ENCODE results near the gene TMX2.
"Not testable (repeated sequence)": the region's sequence is repeated elsewhere in the genome, so short reads cannot be mapped to it uniquely, and the experiment has no call there.

TMX2 gene, protein sequence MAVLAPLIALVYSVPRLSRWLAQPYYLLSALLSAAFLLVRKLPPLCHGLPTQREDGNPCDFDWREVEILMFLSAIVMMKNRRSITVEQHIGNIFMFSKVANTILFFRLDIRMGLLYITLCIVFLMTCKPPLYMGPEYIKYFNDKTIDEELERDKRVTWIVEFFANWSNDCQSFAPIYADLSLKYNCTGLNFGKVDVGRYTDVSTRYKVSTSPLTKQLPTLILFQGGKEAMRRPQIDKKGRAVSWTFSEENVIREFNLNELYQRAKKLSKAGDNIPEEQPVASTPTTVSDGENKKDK

DNA sequence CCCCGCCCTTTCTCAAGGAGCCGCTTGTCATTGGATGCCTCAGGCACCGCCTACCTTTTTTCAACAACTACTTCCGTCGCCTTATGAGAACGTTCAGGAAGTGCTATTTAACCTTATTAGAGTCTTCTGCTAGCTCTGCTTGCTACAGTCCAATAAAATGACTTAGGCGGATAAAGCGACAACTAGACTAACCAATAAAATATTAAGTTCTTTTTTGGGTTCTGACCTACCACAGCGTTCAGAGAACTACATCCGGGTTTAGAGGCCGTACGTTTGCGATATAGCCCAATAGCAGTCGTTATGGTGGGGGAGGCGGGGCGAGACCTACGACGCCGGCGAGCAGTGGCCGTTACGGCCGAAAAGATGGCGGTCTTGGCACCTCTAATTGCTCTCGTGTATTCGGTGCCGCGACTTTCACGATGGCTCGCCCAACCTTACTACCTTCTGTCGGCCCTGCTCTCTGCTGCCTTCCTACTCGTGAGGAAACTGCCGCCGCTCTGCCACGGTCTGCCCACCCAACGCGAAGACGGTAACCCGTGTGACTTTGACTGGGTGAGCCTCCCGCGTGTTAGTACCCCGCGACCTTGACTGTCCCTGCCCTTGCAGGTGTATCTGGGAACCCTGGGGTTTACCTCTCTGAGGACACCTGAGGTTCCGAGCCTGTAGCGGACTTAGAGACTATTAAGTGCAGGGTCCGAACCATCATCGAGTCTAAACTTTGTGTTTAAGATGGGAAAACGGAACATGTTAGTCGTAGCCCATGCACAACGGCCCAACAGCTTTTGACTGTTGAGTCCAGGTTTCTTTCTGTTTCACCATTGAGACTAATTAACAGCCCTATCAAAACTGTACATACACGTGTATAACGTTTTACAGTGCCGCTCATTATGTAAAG is at the start of gene TMX2:
TSS of gene TMX2 (plus strand) at position 338 of the 895 bp plus-strand sequence. CDS start at position 364, 26 bp downstream.
- DNase-seq (ENCODE audit: low spot score) = peak; percentile 97

DNA sequence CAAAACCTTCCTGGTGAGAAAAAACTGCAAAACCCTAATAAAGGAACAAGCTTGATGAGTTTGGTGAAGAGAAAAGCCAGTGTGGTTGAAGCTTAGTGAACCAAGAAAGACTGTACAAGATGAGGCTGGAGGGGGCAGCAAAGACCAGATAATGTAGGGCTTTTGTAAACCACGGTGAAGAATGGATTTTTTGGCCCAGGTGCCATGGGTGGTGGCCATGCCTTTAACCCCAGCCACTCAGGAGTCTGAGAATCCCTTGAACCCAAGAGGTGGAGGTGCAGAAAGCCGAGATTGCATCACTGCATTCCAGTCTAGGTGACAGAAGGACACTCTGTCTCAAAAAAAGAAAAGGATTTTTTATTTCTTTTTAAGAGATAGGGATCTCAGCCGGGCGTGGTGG is 49.5 kb upstream of the TMX2 start:
- DNase-seq (ENCODE audit: low spot score) = no peak

DNA sequence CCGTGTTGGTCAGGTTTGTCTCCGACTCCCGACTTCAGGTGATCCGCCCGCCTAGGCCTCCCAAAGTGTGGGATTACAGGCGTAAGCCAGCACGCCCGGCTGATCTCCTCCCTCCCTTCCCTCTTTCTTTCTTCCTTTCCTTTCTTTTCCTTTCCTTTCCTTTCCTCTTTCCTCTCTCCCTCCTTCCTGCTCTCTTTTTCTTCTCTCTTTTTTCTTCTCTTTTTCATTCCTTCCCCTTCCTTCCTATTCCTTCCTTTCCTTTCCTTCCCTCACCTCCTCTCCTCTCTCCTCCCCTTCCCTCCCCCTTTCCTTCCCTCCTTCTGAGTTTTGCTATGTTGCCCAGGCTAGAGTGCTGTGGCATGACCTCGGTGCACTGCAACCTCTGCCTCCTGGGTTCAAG is 48.4 kb upstream of the TMX2 start:
- no peak for DNase-seq (ENCODE audit: low spot score)

DNA sequence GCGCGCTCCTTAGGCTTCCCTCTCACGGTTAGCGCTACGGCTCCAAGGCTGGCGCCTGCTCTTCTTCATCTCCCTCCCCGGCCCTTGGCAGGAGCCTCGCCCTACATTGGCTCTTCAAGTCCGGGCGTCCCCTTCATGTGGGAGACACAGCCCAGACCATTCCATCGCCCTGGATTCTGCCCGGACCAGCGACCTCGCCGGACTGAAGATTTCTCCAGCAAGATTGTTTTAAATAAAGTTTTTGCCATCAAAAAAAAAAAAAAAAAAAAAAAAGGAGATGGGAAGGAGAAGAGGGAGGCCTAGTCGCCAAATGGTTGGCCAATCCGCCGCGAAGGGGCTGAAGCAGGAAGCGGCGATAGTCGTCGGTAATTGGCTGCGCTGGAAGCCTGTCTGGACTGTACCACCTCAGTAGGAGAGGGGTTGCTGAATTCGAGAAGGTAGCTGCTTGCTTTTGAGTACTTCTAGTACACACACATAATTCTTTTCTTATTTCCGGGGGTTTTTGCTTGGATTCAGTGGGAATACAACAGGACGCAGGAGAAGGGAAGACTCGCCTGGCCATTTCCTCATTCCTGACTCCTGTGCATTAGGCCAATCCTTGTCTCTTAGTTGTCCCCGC is 45.2 kb upstream of the TMX2 start:
- DNase-seq (ENCODE audit: low spot score) = peak; percentile 96

DNA sequence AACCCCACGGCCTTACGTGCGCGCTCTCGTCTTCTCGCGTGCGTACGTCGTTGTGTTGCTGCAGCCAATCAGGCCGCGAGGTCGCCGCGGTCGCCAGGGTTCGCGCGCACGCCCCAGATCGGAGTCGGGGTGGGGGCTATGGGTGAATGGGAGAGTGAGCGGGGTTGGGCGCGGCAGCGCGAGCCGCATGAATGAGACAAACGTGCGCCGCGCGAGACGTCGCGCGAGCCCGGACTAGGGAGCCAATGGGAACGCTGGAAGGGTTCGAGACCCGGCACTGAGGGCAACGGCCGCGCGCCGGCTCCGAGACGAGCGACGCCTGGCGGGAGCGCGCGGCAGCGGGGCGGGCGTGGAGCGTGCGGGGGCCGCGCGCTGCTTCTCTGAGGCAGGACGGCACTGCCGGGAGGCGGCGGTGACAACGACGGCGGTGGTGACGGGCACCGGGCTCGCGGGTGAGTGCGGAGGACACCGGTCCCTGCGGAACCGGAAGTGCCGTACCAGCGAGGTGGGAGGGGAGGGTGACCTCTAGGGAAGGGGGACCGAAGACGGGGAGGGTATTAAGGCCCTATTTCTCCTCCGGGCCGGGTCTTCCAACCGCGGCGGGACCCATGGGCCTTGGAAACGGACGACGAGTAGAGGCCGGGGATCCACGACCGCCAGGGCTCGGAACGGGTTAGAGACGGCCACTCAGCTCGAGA is 44.5 kb upstream of the TMX2 start, which contains the start of gene ZDHHC5:
TSS of gene ZDHHC5 (plus strand) at position 379 of the 698 bp plus-strand sequence. CDS start 4,977 bp downstream, outside the sequence.
- DNase-seq (ENCODE audit: low spot score) = peak; percentile 100

DNA sequence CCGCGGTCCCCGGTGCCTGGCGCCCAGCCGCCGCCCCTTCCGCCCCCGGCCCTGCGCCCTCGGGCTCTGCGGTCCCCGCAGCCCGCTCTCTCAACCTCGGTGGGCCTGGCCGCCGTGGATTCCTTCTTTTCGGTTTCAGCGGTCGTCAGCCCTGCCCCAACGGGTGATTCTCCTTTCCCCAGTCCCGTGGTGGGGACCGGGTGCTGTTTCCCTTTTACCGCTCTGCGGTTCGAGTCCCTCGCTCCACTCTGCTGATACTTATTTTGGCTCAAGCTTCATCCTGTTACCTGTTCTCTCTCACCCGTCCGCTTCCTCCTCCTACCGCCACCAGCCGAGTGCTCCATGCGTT is 44.0 kb upstream of the TMX2 start:
- peak; percentile 39 for DNase-seq (ENCODE audit: low spot score)

DNA sequence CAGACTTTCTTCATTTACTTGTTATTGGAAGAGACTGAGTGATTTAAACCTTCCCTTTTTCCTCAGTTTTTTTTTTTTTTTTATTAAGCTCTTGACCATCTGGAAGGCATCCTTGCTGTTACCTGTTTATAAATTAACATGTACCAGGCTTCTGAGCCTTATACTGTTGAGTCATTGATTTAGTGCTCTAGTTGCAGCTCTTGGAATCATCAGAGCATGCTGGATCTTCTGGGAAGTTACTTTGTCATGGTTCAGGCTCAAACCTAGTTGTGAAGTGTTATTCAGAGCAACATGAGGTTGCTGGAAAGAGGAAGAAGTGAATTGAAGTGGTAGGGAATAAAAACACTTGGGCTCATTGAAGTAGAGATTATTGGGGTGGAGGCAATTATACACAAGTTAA is 38.1 kb upstream of the TMX2 start:
- no peak for DNase-seq (ENCODE audit: low spot score)

DNA sequence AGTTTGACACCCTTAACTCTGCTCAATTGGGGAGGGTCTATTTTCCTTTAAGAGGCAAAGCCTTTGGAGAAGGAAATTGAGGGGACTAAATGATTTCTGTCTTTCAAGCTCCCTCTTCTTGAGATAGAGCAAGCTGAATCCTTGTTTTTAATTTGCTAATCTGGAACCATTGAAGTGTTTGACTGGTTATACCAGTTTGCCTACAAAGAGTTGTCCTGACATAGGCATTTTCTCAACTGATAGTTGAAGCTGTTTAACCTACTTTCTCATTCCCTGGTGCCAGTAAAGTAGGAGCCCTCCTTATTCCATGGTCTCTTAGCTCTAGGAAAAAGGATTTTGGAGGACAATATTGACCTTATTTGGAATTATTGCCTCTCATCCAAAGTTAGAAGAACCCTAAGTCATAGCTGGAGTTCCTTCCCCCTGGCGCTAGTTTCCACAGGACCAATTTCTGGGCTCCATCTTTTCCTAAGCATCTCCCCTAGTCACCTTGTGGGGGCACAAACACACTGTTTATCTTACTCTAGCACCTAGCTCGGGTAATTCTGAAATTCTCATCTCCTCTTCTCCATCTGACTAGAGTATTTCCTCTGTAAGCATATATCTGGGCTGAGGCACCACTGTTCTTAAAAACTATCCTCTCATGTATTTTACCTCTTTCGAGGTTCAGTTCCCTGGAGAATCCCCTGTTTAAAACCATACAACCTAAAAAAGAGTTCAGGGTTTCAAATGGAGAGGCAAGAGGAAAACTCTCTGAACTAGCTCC is 37.0 kb upstream of the TMX2 start:
- DNase-seq (ENCODE audit: low spot score) = no peak

DNA sequence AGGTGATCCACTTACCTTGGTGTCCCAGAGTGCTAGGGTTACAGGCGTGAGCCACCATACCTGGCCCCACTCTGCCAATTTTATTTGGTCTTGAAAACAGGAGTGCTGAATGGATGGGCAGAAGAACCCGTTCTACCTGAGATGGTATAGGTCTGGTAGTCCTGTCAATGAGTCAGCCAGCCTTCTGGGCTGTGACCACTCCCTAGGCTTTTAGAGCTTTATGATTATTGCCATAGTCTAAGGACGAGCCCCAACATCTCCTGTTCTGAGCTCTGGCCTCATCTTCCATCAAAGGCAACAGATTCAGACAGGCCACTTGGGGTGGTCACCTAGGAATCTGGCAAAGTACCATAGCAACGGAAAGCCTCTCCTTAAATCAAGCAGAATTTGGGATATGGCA is 33.0 kb upstream of the TMX2 start:
- no peak for DNase-seq (ENCODE audit: low spot score)

DNA sequence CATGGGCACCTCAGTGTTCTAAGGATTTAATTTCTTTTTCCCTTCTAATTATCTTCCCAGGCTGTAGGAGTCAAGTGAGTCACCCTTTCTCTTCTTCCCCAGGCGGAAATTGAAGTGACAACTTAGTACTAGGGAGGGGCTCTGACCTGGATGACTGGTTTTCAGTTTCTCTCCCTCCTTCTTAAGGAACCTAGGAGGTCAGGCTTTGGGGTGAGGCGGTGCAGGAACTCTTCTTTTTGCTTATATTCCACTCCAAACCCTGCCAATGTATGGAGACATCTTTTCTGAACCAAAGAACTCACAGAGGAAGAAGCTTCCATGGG is 31.9 kb upstream of the TMX2 start:
- no peak for DNase-seq (ENCODE audit: low spot score)

DNA sequence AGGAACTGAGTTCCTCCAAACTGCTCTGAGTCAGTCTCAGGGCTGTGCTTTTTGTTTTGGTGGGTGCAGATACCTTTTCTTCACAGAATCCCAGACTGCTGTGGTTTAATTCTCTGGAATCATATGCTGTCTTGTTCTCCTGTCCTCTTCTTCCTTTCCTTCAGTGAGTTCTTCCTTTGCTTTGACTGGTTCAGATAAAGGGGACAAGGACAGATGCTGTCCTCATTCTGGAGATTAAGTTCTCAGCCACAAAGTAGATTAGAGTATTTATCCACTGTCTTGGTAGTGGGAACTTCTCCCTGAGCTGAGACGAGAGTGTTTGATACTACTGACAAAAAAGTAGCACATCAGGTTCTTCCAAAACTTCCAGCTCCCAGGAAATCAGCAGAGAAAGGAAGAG is 31.2 kb upstream of the TMX2 start:
- no peak for DNase-seq (ENCODE audit: low spot score)

DNA sequence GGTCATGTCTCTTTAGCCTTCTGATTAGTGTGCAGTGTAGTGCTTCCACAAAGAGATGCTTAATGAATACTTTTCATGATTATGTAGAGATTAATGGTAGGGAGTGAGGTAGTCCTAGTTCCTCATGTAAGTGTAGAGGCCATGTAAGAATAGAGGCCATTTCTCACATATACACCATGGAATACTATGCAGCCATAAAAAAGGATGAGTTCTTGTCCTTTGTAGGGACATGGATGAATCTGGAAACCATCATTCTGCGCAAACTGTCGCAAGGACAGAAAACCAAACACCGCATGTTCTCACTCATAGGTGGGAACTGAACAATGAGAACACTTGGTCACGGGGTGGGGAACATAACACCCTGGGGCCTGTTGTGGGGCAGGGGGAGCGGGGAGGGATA is 21.9 kb upstream of the TMX2 start:
- DNase-seq (ENCODE audit: low spot score) = not testable (repeated sequence)

DNA sequence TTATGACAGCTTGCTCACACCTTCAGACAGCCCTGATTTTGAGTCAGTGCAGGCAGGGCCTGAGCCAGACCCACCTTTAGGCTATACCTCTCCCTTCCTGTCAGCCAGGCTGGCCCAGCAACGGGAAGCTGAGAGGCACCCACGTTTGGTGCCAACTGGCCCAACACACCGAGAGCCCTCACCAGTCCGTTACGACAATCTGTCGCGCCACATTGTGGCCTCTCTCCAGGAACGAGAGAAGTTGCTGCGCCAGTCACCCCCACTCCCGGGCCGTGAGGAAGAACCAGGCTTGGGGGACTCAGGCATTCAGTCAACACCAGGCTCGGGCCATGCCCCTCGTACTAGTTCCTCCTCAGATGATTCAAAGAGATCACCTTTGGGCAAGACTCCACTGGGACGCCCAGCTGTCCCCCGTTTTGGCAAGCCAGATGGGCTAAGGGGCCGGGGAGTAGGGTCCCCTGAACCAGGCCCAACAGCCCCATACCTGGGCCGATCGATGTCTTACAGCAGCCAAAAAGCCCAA is 13.5 kb upstream of the TMX2 start:
- no peak for DNase-seq (ENCODE audit: low spot score)

DNA sequence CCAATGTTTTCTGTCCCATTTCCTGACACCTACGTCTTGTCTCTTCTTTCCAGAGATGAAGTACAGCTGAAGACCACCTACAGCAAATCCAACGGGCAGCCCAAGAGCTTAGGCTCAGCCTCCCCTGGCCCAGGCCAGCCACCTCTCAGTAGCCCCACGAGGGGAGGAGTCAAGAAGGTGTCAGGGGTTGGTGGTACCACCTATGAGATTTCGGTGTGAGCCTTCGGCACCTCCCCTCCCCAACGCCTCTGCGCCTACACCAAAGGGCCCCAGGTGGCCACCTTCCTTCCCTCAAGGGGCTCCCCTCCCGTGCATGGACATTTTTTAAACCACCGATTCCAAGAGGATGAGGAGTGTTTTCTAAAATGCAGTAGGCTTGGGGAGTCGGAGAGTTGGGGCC is 12.6 kb upstream of the TMX2 start:
- DNase-seq (ENCODE audit: low spot score) = no peak

DNA sequence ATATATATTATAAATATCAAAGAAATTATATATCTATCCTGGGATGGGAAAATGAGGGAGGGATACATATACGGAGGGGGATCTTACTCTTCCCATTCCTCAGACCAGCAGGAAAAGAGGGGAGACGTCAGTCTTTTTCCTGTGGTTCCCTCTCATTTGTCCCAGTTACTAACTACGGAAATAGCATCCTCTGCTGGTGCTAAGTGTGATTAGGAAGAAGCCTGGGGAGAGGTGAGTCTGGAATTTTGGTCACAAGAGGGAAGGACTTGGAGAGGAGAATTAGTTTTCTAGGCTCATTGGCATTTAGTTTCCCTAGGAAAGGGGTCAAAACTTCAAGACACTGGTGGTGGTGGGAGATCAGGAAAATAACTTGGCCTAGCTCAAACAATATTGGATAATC is 12.0 kb upstream of the TMX2 start:
- DNase-seq (ENCODE audit: low spot score) = no peak

DNA sequence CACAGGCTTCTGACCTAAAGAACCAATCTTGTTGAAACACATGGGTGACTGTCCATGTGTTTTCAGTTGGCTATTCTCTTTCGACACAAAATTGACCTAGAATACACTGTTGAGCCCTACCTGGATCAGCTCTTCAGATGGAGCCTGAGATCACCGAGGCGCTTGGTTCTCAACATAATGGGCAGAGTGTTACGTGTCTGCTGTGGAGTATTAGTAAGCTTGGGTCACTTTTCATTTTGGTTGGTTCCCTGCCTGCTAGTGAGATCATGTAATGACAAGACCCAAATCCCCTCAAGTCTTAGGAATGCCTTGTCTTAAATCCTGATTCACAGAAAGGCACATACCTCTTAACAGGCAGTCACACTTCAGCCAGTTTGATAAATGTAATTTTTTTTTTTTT is 9.1 kb upstream of the TMX2 start:
- DNase-seq (ENCODE audit: low spot score) = no peak

DNA sequence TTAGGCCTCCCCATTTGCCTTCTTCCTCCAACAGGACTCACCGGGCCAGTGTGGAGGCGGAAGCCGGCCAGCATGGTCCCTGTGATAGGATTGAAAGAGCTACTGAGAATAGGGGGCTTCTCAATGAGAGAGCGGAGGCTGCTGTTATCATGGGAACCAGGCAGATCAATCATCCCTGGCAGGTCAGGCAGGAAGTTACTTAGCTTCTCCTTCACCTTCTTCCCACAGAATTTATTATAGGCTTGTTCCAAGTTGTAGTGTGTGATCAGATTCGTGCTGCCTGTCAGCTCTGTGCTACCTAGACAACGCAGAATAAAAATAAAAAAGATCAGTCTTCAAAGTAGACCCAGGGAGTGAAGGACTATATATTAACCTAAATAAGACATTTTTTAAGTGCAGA is 7.5 kb upstream of the TMX2 start:
- no peak for DNase-seq (ENCODE audit: low spot score)

DNA sequence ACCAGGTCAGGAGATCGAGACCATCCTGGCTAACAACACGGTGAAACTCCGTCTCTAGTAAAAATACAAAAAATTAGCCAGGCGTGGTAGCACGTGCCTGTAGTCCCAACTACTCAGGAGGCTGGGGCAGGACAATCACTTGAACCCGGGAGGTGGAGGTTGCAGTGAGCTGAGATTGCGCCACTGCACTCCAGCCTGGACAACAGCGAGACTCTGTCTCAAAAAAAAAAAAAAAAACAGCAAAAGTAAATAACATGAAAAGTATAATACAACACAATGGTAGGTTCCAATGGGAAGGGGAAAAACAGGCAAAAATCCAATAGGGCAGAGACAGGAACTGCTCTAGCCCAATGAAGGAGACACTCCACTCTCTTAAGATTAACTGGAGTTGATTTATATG is 7.0 kb upstream of the TMX2 start:
- not testable (repeated sequence) for DNase-seq (ENCODE audit: low spot score)

DNA sequence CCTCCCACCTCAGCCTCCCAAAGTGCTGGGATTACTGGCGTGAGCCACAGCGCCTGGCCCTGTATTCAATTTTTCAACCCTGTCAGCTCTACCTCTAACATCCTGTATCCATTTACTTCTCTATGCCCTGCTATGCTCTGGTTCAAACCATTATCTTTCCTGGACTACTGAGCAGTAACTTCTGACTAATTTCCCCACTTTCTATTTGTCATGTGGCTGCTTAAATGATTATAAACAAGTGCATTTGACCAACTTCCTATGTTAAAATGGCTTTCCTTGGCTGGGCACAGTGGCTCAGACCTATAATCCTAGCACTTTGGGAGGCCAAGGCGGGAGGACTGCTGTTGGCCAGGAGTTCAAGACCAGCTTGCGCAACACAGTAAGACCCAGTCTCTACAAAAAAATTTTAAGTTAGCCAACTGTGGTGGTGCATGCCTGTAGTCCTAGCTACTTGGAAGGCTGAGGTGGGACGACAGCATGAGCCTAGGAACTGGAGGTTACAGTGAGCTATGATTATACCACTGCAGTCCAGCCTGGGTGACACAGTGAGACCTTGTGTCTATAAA is 2.5 kb upstream of the TMX2 start:
- no peak for DNase-seq (ENCODE audit: low spot score)

DNA sequence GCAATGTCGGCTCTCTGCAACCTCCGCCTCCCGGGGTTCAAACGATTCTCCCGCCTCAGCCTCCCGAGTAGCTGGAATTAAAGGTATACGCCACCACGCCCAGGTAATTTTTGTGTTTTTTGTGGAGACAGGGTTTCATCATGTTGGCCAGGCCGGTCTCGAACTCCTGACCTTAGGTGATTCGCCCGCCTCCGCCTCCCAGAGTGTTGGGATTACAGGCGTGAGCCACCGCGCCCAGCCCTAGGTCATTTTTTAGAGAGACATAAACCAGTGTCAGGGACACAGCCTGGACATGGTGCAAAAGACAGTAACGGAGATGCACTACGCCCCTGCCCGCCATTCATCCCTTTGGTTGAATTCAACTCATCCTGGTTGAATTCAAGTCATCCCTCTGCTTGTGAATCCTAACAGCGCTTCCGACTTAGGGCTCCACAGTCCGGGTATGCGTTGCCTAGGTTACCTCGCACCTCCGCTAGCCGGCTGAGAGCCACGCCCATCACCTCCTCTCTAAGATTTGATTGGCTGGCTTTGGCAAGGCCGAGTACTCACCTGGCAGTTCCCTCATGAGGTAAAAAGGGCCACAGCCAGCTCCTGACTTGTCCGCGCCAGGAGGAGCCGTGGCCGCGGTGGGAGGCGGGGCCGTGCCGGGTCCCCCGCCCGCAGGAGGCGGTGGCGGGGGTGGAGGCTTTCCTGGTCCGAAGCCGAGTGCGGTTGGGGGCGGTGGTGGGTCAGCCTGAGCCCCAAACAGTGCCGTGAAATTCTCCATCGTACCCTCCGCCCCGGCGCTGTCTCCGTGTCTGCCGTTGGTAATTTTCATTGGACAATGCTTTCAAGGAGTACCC is 758 bp upstream of the TMX2 start, which contains the start of gene MED19:
TSS of gene MED19 (minus strand) at position 802 of the 842 bp plus-strand sequence. CDS start at position 766, 36 bp downstream.
- DNase-seq (ENCODE audit: low spot score) = peak; percentile 89
